Spleen (tissue), 11 donors: ENCODE results near the gene ELF1. TPM values are rescaled to one million over a fixed set of nuclear protein-coding genes. Genes with fewer than 3 reads are reported as not detected.

ENCODE experiments used
- DNase-seq: peaks from one replicate; pipeline ENCODE4 v3.0.0-alpha.2; 2020
- H3K27ac ChIP-seq, 8 donors: fragments of 200-600 bp; sonication (generic) in 7 of 8; 1 replicate in 4 of 8; 2 replicates in 4 of 8; pipeline versions ENCODE4 v1.5.0 to v1.8.0; 2016 to 2021; ENCODE audit warnings: inconsistent platforms in 4 of 8, mild to moderate bottlenecking in 4 of 8, moderate library complexity in 1 of 8
- H3K27me3 ChIP-seq, 7 donors: fragments of 200-600 bp; sonication (generic) in 6 of 7; replicated peaks in 1 of 7; 1 replicate in 4 of 7; 2 replicates in 3 of 7; pipeline versions ENCODE4 v1.5.0 to v1.8.0; 2016 to 2021; ENCODE audit warnings: inconsistent platforms in 3 of 7, mild to moderate bottlenecking in 1 of 7
- H3K36me3 ChIP-seq, 6 donors: fragments of 200-600 bp; sonication (generic) in 5 of 6; 1 replicate in 4 of 6; 2 replicates in 2 of 6; pipeline versions ENCODE4 v1.5.0 to v1.8.0; 2016 to 2021; ENCODE audit warnings: inconsistent platforms in 2 of 6
- H3K4me1 ChIP-seq, 6 donors: fragments of 200-600 bp; sonication (generic) in 5 of 6; 1 replicate in 3 of 6; 2 replicates in 3 of 6; pipeline versions ENCODE4 v1.5.0 to v1.8.0; 2016 to 2021; ENCODE audit warnings: inconsistent platforms in 3 of 6
- H3K4me3 ChIP-seq, 8 donors: fragments of 200-600 bp; sonication (generic) in 7 of 8; 1 replicate in 4 of 8; 2 replicates in 4 of 8; pipeline versions ENCODE4 v1.5.0 to v1.8.0; 2016 to 2021; ENCODE audit warnings: inconsistent platforms in 4 of 8, mild to moderate bottlenecking in 4 of 8, moderate library complexity in 2 of 8
- H3K9me3 ChIP-seq, 8 donors: fragments of 200-600 bp; sonication (generic) in 7 of 8; 1 replicate in 4 of 8; 2 replicates in 4 of 8; pipeline versions ENCODE4 v1.5.0 to v1.8.0; 2016 to 2021; ENCODE audit warnings: inconsistent platforms in 4 of 8
- POLR2A ChIP-seq, 3 donors: fragments of 450-650 bp; IDR thresholded peaks; one replicate each; pipeline ENCODE4 v1.5.1; 2017; ENCODE audit warnings: antibody characterized with exemption in 3 of 3, mild to moderate bottlenecking in 1 of 3
- POLR2AphosphoS5 ChIP-seq, 3 donors: sonication (generic); formaldehyde crosslinking; IDR thresholded peaks; one replicate each; pipeline ENCODE4 v1.5.1; 2017; ENCODE audit warnings: antibody characterized with exemption in 3 of 3
- WGBS, 5 donors: extraction: QIAGEN DNeasy Blood & Tissue Kit in 3 of 5; methylation state at CpG; one replicate each; pipeline versions ENCODE4 v1.1.5 to v1.1.7; 2013 to 2018; 5-methylcytosine and 5-hydroxymethylcytosine counted together
- intact Hi-C: fragments of 100-400 bp; cut with DNase I; formaldehyde crosslinking; loops from one replicate; pipeline ENCODE4 v1.15.0; 2023; ENCODE audit warnings: low total_unique reads
- polyA plus RNA-seq, 3 donors: library from polyadenylated mRNA; stranded (reverse); fragments of 200-250 nt; gene quantifications; one replicate each; pipeline ENCODE4 v1.2.1, GENCODE V29; 2013
- total RNA-seq, 7 donors: library from RNA; depleted of rRNA in 3 of 7; stranded (reverse); fragments of >200 nt in 3 of 7; fragmentation: NEBNext Ultra II Directional in 4 of 7; extraction: Animal tissue kit (Norgen Biotek cat#: 25700) in 4 of 7; gene quantifications; one replicate each; pipeline versions ENCODE4 v1.1.0 to v1.2.1, GENCODE V29; 2016 to 2021
- TF ChIP-seq, protein P1 (sequence below), 11 experiments: fragments of 200-600 bp in 7 of 11; fragments of 450-650 bp in 4 of 11; sonication (generic) in 4 of 11; IDR thresholded peaks in 8 of 11; conservative IDR thresholded peaks in 3 of 11; 1 replicate in 7 of 11; 2 replicates in 4 of 11; pipeline versions ENCODE4 v1.4.0 to v1.8.0; 2016 to 2021; ENCODE audit warnings: antibody characterized with exemption in 11 of 11, inconsistent platforms in 4 of 11, mild to moderate bottlenecking in 1 of 11
- donor health status: healthy with polysubstance abuse.
- donor health status: DM: no; HTN: no; CAD: no; lungs with moderate emphysema.
- donor health status: DM: no; HTN: no; CAD: no.
- donor health status: Bipolar disorder and iron deficiency.
- donor health status: healthy.
- donor health status: DM: no; HTN: no; CAD: no.
- donor health status: DM: yes; HTN: yes; CAD: no.

The ELF1 gene
- total and polyA plus RNA-seq, 10 donors = 18.0 to 146 (median 116) TPM

DNA sequence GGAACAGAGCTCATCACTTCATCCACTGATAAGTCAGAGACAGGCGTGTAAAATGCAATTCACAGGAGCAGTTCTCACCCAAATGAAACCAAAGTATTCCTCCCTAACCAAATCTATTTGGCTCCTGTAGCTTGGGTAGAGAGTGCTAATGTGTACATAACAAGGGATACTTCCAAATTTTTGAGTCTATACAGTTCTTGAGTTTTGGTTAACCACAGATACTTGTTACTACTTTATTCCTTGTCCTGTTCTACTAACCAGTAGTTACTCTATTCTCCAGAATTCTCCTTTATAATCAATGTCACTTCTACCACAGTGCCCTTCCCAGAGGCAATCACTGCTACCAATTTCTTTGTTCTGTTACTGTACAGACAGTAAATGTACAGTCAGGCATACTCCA lies 57.3 kb downstream of the ELF1 start:
- H3K36me3 ChIP-seq = peaks cover 0 to 36% (median 15%) of the 10 kb centered on the region in 6 donors

DNA sequence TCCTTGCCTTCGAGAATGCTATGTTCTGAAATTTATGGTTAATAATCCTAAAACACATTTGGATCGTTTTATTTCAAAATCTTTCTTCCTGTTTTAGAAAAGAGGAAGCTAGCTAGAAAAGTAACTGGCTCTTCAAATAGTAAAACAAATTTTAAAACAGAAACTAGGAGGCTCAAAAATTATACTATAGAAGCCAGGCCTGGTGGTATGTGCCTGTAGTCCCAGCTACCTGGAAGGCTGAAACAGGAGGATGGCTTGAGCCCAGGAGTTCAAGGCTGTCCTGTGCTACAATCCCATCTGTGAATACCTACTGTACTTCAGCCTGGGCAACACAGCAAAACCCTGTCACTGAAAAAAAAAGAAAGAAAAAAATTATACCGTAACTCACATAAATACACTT lies 57.9 kb downstream of the ELF1 start:
- intact Hi-C loops = no loop called here
- TF ChIP-seq, protein P1, sequence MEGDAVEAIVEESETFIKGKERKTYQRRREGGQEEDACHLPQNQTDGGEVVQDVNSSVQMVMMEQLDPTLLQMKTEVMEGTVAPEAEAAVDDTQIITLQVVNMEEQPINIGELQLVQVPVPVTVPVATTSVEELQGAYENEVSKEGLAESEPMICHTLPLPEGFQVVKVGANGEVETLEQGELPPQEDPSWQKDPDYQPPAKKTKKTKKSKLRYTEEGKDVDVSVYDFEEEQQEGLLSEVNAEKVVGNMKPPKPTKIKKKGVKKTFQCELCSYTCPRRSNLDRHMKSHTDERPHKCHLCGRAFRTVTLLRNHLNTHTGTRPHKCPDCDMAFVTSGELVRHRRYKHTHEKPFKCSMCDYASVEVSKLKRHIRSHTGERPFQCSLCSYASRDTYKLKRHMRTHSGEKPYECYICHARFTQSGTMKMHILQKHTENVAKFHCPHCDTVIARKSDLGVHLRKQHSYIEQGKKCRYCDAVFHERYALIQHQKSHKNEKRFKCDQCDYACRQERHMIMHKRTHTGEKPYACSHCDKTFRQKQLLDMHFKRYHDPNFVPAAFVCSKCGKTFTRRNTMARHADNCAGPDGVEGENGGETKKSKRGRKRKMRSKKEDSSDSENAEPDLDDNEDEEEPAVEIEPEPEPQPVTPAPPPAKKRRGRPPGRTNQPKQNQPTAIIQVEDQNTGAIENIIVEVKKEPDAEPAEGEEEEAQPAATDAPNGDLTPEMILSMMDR (IDR thresholded peaks at IDR 0.05 in 8 of 11, conservative IDR thresholded peaks at IDR 0.05 in 3 of 11) = no peak
- TF ChIP-seq POLR2A (IDR thresholded peaks at IDR 0.05) = no peak
- TF ChIP-seq POLR2AphosphoS5 (IDR thresholded peaks at IDR 0.05) = no peak
- no peaks in the 10 kb centered on the region for H3K27me3 ChIP-seq
- H3K27ac ChIP-seq = peak overlapping the region in 7 of 8 donors; percentile 55 to 87 (median 77)
- WGBS, 5 donors = 17 to 40% (median 20%) methylated on average over 3 of the region's 3 CpGs
- peaks cover 45 to 89% (median 76%) of the 10 kb centered on the region in 6 donors for H3K4me1 ChIP-seq
- DNase-seq = no peak
- peak overlapping the region in 1 of 8 donors; percentile 39 for H3K4me3 ChIP-seq
- no peaks in the 10 kb centered on the region for H3K9me3 ChIP-seq
- H3K36me3 ChIP-seq = peaks cover 0 to 42% (median 15%) of the 10 kb centered on the region in 6 donors

More for the DNA sequence above, 57.3 kb downstream of the ELF1 start:
- 40 to 65% (median 57%) methylated on average over 1 of the region's 1 CpG for WGBS, 5 donors
- DNase-seq = no peak
- no peak for TF ChIP-seq POLR2A (IDR thresholded peaks at IDR 0.05)
- no peak for TF ChIP-seq POLR2AphosphoS5 (IDR thresholded peaks at IDR 0.05)
- TF ChIP-seq, protein P1 (IDR thresholded peaks at IDR 0.05 in 8 of 11, conservative IDR thresholded peaks at IDR 0.05 in 3 of 11) = no peak
- H3K27ac ChIP-seq = peak overlapping the region in 7 of 8 donors; percentile 55 to 87 (median 77)
- no peaks in the 10 kb centered on the region for H3K27me3 ChIP-seq
- peak overlapping the region in 1 of 8 donors; percentile 39 for H3K4me3 ChIP-seq
- intact Hi-C loops = no loop called here
- H3K9me3 ChIP-seq = no peaks in the 10 kb centered on the region
- H3K4me1 ChIP-seq = peaks cover 49 to 95% (median 82%) of the 10 kb centered on the region in 6 donors

DNA sequence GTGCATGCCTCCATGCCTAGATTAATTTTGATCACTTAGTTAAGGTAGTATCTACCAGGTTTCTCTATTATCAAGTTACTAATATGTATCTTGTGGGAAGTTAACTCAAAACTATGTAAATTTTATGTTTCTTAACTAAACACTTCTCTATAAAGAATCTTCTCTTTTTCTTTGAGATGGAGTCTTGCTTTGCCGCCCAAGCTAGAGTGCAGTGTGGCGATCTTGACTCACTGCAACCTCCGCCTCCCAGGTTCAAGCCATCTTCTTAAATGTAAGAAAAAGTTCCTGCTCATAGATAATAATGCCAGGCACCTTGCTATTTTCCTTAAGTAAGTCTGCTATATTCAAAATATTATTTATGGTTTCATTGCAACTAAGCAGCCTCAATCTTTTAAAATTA lies 58.4 kb downstream of the ELF1 start:
- Histone ChIP-seq H3K4me1 (peaks cover 40 to 84% (median 71%) of the 10 kb centered on the region in 6 donors), H3K27ac (peak overlapping the region in 7 of 8 donors; percentile 55 to 87 (median 77))
- no peak for TF ChIP-seq POLR2AphosphoS5 (IDR thresholded peaks at IDR 0.05)
- no peak for TF ChIP-seq POLR2A (IDR thresholded peaks at IDR 0.05)
- TF ChIP-seq, protein P1 (IDR thresholded peaks at IDR 0.05 in 8 of 11, conservative IDR thresholded peaks at IDR 0.05 in 3 of 11) = no peak

DNA sequence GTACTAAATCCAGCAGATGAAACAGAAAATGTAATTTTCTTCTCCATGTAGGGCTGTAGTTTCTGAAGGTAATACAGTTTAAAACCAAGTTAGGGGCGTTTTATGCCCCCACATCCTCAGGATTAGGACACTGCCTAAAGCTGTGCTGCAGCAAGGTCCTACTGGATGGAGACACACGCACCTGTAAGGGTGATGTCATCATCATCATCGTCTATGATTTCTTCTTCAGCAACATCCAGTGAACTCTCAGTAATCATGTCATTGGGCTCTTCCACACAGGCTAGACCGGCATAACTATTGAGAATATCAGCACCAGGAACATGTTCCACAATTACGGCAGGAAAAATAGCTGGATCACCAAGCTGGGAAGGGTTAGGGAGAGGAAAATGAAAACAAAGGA lies 60.5 kb downstream of the ELF1 start:
- no peak overlapping the region for H3K27ac ChIP-seq
- H3K27me3 ChIP-seq = no peaks in the 10 kb centered on the region
- peaks cover 24 to 69% (median 50%) of the 10 kb centered on the region in 6 donors for H3K4me1 ChIP-seq
- peaks cover 0 to 50% (median 15%) of the 10 kb centered on the region in 6 donors for H3K36me3 ChIP-seq
- TF ChIP-seq POLR2AphosphoS5 (IDR thresholded peaks at IDR 0.05) = no peak
- TF ChIP-seq POLR2A (IDR thresholded peaks at IDR 0.05) = no peak
- TF ChIP-seq, protein P1 (IDR thresholded peaks at IDR 0.05 in 8 of 11, conservative IDR thresholded peaks at IDR 0.05 in 3 of 11) = no peak
- H3K4me3 ChIP-seq = no peak overlapping the region
- WGBS, 5 donors = 79 to 95% (median 87%) methylated on average over 5 of the region's 5 CpGs
- intact Hi-C loops = no loop called here
- H3K9me3 ChIP-seq = no peaks in the 10 kb centered on the region
- DNase-seq = no peak

More for the DNA sequence above, 58.4 kb downstream of the ELF1 start:
- Histone ChIP-seq H3K9me3 (no peaks in the 10 kb centered on the region), H3K27me3 (no peaks in the 10 kb centered on the region), H3K4me3 (peak overlapping the region in 2 of 8 donors; percentile 3 to 39), H3K36me3 (peaks cover 0 to 42% (median 15%) of the 10 kb centered on the region in 6 donors)
- DNase-seq = no peak
- 51 to 81% (median 70%) methylated on average over 3 of the region's 3 CpGs for WGBS, 5 donors
- intact Hi-C loops = no loop called here
